RWPE2 (cell line): ENCODE data around the gene DENND1C.

Experiments used
- ATAC-seq: fragments of 200-7000 bp; cut with Tn5 transposase; 3 replicates; pipeline ENCODE4 v1.9.1; 2021; ENCODE audit warnings: low read depth
- DNase-seq: peaks from one replicate; pipeline ENCODE4 v3.0.0-alpha.2; 2020; ENCODE audit warnings: low spot score
- H3K27ac ChIP-seq: fragments of 450-650 bp; 2 replicates; pipeline ENCODE4 v1.5.1; 2017; ENCODE audit warnings: mild to moderate bottlenecking; ENCODE audit not compliant: poor library complexity, severe bottlenecking
- H3K27me3 ChIP-seq: fragments of 250-450 bp; sonication (Bioruptor Pico); 2 replicates; pipeline ENCODE4 v1.5.1; 2021; ENCODE audit warnings: mild to moderate bottlenecking, moderate library complexity; ENCODE audit not compliant: insufficient read depth, poor library complexity, severe bottlenecking
- H3K36me3 ChIP-seq: fragments of 250-450 bp; sonication (Bioruptor Pico); 2 replicates; pipeline ENCODE4 v1.5.1; 2020; ENCODE audit warnings: low read depth, mild to moderate bottlenecking, moderate library complexity
- H3K4me1 ChIP-seq: fragments of 250-450 bp; sonication (Bioruptor Pico); 2 replicates; pipeline ENCODE4 v1.5.1; 2021; ENCODE audit warnings: mild to moderate bottlenecking, moderate library complexity; ENCODE audit not compliant: insufficient read depth, poor library complexity, severe bottlenecking
- H3K4me3 ChIP-seq: fragments of 250-450 bp; sonication (Bioruptor Pico); 2 replicates; pipeline ENCODE4 v1.5.1; 2021; ENCODE audit warnings: mild to moderate bottlenecking, moderate library complexity; ENCODE audit not compliant: severe bottlenecking
- H3K9me3 ChIP-seq: fragments of 250-450 bp; sonication (Bioruptor Pico); 2 replicates; pipeline ENCODE4 v1.5.1; 2021; ENCODE audit warnings: mild to moderate bottlenecking, moderate library complexity; ENCODE audit not compliant: severe bottlenecking
- TF ChIP-seq, protein P1 (sequence below): fragments of 450-650 bp; IDR thresholded peaks from one replicate; pipeline ENCODE4 v1.5.1; 2017; ENCODE audit warnings: mild to moderate bottlenecking, moderate library complexity; ENCODE audit not compliant: poor library complexity, severe bottlenecking

The DENND1C gene

DNA sequence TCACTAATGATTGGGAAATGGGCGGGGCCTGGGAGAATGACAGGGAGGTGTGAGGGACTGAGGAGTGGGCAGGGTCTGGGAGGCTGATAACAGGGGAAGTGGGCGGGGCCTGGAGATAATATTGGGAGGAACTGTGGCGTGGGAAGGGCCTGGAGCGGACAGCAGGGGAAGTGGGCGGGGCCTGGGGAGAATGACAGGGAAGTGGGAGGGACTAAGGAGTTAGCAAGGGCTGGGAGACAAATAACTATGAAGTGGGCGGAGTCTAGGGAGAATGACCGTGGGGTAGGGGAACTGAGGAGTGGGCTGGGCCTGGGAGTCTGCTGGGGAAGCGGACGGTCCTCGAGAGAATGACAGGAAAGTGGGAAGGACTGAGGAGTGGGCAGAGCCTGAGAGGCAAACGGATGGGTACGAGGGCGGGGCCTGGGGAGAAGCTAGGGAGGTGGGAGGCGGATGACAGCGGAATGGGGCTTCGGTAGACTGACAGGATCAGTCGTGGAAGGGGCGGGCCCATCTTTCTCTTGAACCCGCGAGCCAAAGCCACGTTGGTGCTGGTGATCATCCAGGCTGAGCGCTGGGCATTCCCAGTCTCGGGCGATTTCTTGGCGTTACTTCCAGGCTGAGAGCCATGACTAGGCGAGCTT lies 34.6 kb upstream of the DENND1C start:
- DNase-seq (peak; percentile 97), ATAC-seq (peak; percentile 76)
- Histone ChIP-seq H3K4me1 (peaks cover 6% of the 10 kb centered on the region), H3K36me3 (no peaks in the 10 kb centered on the region), H3K4me3 (peak overlapping the region; percentile 46), H3K27ac (peak overlapping the region; percentile 46), H3K9me3 (no peaks in the 10 kb centered on the region), H3K27me3 (no peaks in the 10 kb centered on the region)
- TF ChIP-seq, protein P1, sequence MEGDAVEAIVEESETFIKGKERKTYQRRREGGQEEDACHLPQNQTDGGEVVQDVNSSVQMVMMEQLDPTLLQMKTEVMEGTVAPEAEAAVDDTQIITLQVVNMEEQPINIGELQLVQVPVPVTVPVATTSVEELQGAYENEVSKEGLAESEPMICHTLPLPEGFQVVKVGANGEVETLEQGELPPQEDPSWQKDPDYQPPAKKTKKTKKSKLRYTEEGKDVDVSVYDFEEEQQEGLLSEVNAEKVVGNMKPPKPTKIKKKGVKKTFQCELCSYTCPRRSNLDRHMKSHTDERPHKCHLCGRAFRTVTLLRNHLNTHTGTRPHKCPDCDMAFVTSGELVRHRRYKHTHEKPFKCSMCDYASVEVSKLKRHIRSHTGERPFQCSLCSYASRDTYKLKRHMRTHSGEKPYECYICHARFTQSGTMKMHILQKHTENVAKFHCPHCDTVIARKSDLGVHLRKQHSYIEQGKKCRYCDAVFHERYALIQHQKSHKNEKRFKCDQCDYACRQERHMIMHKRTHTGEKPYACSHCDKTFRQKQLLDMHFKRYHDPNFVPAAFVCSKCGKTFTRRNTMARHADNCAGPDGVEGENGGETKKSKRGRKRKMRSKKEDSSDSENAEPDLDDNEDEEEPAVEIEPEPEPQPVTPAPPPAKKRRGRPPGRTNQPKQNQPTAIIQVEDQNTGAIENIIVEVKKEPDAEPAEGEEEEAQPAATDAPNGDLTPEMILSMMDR, result no peak

DNA sequence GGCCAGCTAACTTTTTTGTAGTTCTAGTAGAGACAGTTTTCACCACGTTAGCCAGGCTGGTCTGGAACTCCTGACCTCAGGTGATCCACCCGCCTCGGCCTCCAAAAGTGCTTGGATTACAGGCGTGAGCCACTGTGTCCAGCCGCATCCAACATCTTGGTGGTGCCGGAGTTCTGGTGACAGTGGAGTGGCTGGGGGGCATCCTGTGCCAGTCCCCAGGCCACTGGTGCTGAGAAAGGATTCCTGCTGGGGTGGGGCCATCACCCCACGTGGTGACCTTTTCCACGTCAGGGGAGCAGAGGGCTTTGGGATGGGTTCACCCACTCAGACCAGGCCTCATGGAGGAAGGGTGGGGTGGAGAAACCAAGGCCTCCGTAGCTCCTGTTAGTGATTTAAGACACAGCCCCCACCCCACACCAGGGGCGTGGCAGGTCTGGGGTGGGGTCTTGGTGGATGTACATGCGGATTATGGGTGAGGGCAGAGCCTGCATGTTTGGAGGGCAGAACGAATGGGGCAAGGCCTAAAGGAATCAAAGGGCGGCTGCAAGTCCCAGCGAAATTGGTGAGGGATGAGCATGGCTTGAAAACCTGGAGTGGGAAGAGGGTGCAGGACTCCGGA lies 33.4 kb upstream of the DENND1C start:
- no peak overlapping the region for H3K4me3 ChIP-seq
- H3K27ac ChIP-seq, result no peak overlapping the region
- no peak for ATAC-seq
- H3K9me3 ChIP-seq, result no peaks in the 10 kb centered on the region
- no peaks in the 10 kb centered on the region for H3K36me3 ChIP-seq
- no peaks in the 10 kb centered on the region for H3K27me3 ChIP-seq
- H3K4me1 ChIP-seq, result peaks cover 6% of the 10 kb centered on the region
- TF ChIP-seq, protein P1, result no peak
- DNase-seq, result no peak

DNA sequence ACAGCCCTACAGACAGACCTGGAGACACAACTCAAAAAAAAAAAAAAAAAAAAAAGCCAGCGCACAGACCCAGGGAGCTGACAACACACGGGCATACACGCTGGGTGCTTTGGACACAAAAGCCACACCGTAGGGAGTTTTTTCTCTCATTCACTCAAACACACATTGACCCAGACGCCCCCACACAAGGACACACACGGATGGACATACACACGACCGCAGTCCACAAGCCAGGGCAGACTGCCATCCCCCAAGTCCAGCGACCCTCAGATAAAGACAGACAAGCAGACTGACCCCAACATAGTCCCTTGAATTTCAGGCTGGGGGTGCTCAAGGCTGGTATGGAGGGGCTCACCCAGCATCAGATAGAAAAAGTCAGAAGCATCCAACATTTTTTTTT lies 32.5 kb upstream of the DENND1C start:
- H3K4me3 ChIP-seq, result no peak overlapping the region
- peaks cover under 1% of the 10 kb centered on the region for H3K4me1 ChIP-seq
- TF ChIP-seq, protein P1, result no peak
- H3K27ac ChIP-seq, result no peak overlapping the region
- H3K9me3 ChIP-seq, result no peaks in the 10 kb centered on the region
- DNase-seq (no peak), ATAC-seq (no peak)
- no peaks in the 10 kb centered on the region for H3K27me3 ChIP-seq
- no peaks in the 10 kb centered on the region for H3K36me3 ChIP-seq

GRCh38 chr19:6510618-6511017 lies 29.0 kb upstream of the DENND1C start:
- Histone ChIP-seq H3K36me3 (no peaks in the 10 kb centered on the region), H3K9me3 (no peaks in the 10 kb centered on the region), H3K27ac (no peak overlapping the region)

More at GRCh38 chr19:6510618-6511017, 29.0 kb upstream of the DENND1C start:
- Histone ChIP-seq H3K4me3 (no peak overlapping the region), H3K4me1 (no peaks in the 10 kb centered on the region), H3K27me3 (no peaks in the 10 kb centered on the region)
- TF ChIP-seq, protein P1, result no peak
- DNase-seq, result no peak
- ATAC-seq, result no peak
